PFSK-1 (cell line): ENCODE measurements around the gene PKP2.

ENCODE experiments used
- POLR2AphosphoS5 ChIP-seq: IDR thresholded peaks from 2 replicates; pipeline ENCODE4 v1.6.1; 2012; ENCODE audit warnings: low read depth, mild to moderate bottlenecking, control low read depth, low read length, moderate library complexity
- TF ChIP-seq, protein P1 (sequence below), 2 experiments: IDR thresholded peaks; 2 replicates each; pipeline versions ENCODE4 v1.6.1 to v1.8.0; 2011 to 2012; ENCODE audit warnings: low read depth in 2 of 2, low read length in 2 of 2, control low read depth in 1 of 2, inconsistent platforms in 1 of 2, mild to moderate bottlenecking in 1 of 2, moderate library complexity in 1 of 2; ENCODE audit not compliant: insufficient read depth in 1 of 2

DNA sequence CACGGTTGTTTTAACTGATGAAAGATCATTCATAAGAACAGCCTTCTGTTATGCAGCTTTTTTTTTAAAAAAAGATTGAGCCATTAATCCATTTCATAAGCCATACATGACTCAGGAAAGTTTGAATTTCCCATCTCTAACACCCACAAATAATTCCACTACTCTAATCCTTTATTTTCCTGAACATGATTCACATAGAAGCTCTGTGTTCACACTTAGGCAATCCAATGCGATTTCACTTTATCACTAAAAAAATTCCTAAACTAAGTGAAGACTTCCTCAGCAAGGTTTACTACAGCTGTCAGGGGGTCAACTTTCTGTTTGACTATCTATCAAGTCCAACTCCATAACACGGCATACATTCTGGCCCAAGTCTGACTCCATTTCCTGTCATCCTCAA lies 25.9 kb downstream of the PKP2 start:
- TF ChIP-seq, protein P1, sequence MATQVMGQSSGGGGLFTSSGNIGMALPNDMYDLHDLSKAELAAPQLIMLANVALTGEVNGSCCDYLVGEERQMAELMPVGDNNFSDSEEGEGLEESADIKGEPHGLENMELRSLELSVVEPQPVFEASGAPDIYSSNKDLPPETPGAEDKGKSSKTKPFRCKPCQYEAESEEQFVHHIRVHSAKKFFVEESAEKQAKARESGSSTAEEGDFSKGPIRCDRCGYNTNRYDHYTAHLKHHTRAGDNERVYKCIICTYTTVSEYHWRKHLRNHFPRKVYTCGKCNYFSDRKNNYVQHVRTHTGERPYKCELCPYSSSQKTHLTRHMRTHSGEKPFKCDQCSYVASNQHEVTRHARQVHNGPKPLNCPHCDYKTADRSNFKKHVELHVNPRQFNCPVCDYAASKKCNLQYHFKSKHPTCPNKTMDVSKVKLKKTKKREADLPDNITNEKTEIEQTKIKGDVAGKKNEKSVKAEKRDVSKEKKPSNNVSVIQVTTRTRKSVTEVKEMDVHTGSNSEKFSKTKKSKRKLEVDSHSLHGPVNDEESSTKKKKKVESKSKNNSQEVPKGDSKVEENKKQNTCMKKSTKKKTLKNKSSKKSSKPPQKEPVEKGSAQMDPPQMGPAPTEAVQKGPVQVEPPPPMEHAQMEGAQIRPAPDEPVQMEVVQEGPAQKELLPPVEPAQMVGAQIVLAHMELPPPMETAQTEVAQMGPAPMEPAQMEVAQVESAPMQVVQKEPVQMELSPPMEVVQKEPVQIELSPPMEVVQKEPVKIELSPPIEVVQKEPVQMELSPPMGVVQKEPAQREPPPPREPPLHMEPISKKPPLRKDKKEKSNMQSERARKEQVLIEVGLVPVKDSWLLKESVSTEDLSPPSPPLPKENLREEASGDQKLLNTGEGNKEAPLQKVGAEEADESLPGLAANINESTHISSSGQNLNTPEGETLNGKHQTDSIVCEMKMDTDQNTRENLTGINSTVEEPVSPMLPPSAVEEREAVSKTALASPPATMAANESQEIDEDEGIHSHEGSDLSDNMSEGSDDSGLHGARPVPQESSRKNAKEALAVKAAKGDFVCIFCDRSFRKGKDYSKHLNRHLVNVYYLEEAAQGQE (IDR thresholded peaks at IDR 0.05; ENCODE audit: insufficient read depth in 1 of 2, low read depth in 2 of 2, low read length in 2 of 2): no peak
- TF ChIP-seq POLR2AphosphoS5: no peak
